Coronary artery (tissue), 2 donors: ENCODE measurements around the gene MTSS2.

Source experiments
- DNase-seq: peaks from one replicate; pipeline ENCODE4 v3.0.0-alpha.2; 2017; ENCODE audit warnings: low spot score
- H3K27ac ChIP-seq, 2 donors: fragments of 200-600 bp; sonication (generic); one replicate each; pipeline ENCODE4 v1.5.1; 2016 to 2019
- H3K4me3 ChIP-seq: fragments of 200-600 bp; sonication (generic); 2 replicates; pipeline ENCODE4 v1.5.1; 2016; ENCODE audit warnings: mild to moderate bottlenecking, moderate library complexity
- TF ChIP-seq, protein P1 (sequence below): fragments of 200-600 bp; sonication (generic); IDR thresholded peaks from one replicate; pipeline ENCODE4 v1.5.1; 2019; ENCODE audit warnings: antibody characterized with exemption

Gene MTSS2

DNA sequence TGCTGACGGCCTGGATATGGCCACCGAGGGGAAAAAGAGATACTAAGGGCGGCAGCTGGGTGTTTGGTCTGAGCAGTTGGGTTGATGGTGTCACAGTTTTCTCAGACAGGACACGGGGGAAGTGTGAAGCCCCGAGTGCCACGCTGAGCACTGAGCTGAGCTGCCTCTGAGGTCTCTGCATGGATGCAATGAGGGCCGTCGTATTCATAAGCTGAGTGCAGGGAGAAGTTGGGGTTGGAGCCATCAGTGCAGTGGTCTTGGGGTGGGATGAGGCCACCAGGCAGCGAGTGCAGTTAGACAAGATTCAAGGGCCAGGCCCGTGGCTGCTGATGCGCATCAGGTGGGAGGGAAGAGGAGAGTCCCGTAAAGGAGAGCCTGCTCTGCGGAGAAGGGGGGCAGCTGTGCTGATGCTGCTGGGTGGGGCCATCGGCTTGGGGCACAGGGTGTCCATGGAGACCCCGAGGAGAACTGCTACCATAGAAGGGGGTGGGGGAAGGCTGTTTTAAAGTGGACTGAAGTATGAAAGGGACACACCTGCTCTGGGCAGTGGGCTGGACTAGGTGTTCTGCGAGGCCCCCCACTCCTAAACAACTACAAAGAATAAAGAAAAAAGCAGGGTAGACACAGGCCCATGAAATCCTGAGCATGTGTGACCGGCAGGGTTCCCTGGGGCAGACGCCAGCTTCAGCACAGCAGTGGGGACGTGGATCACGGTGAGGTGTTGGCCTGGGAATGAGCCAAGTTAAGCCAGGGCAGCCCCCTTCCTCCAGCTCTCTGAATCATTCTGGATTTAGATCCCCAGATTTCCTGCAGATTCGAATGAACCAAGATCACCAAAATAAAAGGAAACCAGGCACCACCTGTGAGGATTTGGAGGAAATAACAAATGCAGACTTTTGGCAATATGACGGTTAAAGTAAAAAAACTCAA, 19.8 kb downstream of the MTSS2 start:
- H3K4me3 ChIP-seq, result no peak overlapping the region
- no peak for DNase-seq
- TF ChIP-seq, protein P1, sequence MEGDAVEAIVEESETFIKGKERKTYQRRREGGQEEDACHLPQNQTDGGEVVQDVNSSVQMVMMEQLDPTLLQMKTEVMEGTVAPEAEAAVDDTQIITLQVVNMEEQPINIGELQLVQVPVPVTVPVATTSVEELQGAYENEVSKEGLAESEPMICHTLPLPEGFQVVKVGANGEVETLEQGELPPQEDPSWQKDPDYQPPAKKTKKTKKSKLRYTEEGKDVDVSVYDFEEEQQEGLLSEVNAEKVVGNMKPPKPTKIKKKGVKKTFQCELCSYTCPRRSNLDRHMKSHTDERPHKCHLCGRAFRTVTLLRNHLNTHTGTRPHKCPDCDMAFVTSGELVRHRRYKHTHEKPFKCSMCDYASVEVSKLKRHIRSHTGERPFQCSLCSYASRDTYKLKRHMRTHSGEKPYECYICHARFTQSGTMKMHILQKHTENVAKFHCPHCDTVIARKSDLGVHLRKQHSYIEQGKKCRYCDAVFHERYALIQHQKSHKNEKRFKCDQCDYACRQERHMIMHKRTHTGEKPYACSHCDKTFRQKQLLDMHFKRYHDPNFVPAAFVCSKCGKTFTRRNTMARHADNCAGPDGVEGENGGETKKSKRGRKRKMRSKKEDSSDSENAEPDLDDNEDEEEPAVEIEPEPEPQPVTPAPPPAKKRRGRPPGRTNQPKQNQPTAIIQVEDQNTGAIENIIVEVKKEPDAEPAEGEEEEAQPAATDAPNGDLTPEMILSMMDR, result no peak
- no peak overlapping the region for H3K27ac ChIP-seq

DNA sequence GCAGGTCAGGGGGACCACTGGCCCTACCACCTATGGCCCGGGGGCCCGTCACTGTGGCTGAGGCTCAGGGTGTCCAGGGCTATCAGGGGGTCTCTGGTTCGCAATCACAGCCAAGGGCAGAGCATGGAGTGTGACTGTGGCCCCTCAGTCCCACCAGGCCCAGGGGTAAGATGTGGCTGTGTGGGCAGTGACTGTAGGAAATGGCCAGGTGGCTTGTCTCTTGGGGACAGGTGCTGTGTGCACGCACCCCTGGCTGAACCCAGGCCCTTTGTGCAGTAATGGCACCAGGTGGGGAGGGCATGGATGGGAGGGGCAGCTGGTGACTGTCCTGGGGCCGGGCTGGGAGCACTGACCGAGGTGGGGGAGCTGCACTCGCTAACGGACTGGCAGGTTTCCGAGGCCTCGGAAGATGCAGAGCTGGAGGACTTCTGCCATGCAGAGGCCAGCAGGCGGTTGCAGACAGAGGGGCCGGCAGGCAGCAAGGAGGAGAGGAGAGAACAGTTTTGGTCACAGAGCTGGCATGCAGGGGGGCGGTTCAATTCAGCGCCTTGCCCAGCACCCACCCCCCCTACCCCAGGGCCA, 20.6 kb downstream of the MTSS2 start:
- Histone ChIP-seq H3K27ac (no peak overlapping the region), H3K4me3 (no peak overlapping the region)
- TF ChIP-seq, protein P1, result no peak
- DNase-seq, result no peak

- no peak overlapping the region for H3K27ac ChIP-seq
- no peak overlapping the region for H3K4me3 ChIP-seq
- TF ChIP-seq, protein P1, result no peak
- DNase-seq, result no peak
Measured at GRCh38 chr16:70664325-70665112, 21.3 kb downstream of the MTSS2 start.

GRCh38 chr16:70663524-70664324, 22.1 kb downstream of the MTSS2 start:
- Histone ChIP-seq H3K27ac (peak overlapping the region in 1 of 2 donors; percentile 58), H3K4me3 (no peak overlapping the region)
- TF ChIP-seq, protein P1, result no peak
- no peak for DNase-seq

DNA sequence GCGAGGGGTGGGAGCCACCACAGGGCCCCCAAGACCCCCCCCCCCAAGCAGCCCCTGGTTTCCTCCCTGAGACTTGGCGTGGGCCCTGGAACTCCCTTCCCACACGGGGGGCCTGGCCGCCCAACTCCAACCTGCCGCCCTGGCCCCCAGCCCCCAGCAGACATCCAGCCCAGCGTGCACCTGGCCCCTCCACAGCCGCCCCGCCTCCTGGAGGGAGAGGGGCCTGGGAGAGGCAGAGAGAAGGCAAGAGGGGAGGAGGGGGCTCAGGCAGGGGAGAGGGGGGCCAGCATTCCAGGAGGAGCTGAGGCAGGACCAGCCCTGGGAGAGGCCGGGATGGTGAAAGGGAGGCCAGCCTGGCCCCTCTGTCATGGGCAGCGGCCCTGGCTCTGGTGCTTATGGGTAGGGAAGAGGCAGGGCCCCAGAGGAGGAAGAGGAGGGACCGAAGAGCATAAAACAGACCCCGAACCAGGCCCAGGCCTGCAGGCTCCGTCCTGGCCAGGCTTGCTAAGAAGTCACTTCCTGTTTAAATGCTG, 22.8 kb downstream of the MTSS2 start:
- no peak for DNase-seq
- peak overlapping the region; percentile 42 to 58 for H3K27ac ChIP-seq
- TF ChIP-seq, protein P1, result no peak
- no peak overlapping the region for H3K4me3 ChIP-seq

DNA sequence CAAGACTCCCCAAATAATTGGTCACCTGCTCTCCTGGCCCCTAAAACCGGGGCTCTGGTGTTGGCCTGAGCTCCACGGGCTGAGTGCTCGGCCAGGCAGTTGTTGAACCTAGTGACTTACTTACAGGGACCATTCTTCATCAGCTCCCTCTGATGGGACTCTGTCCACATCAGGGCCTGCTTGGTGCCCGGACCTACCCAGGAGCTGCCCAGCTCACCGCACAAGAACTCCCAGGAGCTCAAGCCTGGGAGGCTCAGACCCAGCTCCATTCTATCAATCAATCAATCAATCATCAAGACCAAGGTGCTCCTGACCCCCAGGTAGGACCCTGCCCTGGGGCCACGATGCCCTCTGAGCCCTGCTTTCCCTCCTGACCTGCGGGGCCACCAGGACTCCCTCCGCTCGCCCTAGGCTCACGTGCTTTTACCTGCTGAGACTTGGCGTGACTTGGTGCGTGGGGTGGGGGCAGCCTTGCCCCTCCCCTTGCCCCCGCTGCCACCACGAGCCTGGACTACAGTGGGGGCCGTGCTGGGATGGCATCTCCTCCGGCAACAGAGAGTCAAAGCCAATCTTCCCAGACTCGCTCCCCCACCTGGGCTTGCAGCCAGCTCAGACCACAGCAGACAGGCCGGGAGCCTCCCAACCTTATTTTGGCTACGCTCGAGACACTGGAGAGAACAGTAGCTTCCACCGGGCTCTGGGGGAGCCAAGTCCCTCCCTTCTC, 23.8 kb downstream of the MTSS2 start:
- peak overlapping the region; percentile 42 to 58 for H3K27ac ChIP-seq

More for the DNA sequence above, 23.8 kb downstream of the MTSS2 start:
- TF ChIP-seq, protein P1, result no peak
- DNase-seq, result no peak
- H3K4me3 ChIP-seq, result no peak overlapping the region
